Heart left ventricle (tissue), 13 donors: ENCODE measurements around the gene GRIN2A.

Source experiments
- POLR2A ChIP-seq, 2 donors: fragments of 450-650 bp; IDR thresholded peaks; one replicate each; pipeline ENCODE4 v1.6.1; 2017; ENCODE audit warnings: antibody characterized with exemption in 2 of 2, mild to moderate bottlenecking in 2 of 2, moderate library complexity in 2 of 2
- TF ChIP-seq, protein P1 (sequence below), 12 donors: fragments of 200-600 bp; sonication (generic) in 4 of 12; IDR thresholded peaks; one replicate each; pipeline versions ENCODE4 v1.5.0 to v1.8.0; 2018 to 2022; ENCODE audit warnings: antibody characterized with exemption in 12 of 12, mild to moderate bottlenecking in 5 of 12
- donor health status: ischemic (EF 13 %, LVEDD 7.1; RV severe dilation, severe dysfunction).
- donor health status: DM: no; HTN: yes; CAD: no.
- donor health status: DM: no; HTN: no; CAD: no.
- donor health status: ischemic (EF 25% LVEDD 6.9; RV normal size, moderate dysfunction).
- donor health status: ischemic (EF 25% LVEDD 5.7; RV mildly dilated, moderate dysfunction).
- donor health status: ischemic (EF 35%, LVEDD 5.7; RV mildly dilated, moderate dysfunction).
- donor health status: nonischemic (EF 11% LVEDD 7.7; RV severe dilation, severe dysfunction).
- donor health status: DM: yes; HTN: yes; CAD: no.
- donor health status: PGD.
- donor health status: ischemic (EF 29% LVEDD 5.4; RV normal size, mild dysfunction).
- donor health status: nonischemic (EF 23%, LVEDD 6.1; RV moderate dilation, normal function).

DNA sequence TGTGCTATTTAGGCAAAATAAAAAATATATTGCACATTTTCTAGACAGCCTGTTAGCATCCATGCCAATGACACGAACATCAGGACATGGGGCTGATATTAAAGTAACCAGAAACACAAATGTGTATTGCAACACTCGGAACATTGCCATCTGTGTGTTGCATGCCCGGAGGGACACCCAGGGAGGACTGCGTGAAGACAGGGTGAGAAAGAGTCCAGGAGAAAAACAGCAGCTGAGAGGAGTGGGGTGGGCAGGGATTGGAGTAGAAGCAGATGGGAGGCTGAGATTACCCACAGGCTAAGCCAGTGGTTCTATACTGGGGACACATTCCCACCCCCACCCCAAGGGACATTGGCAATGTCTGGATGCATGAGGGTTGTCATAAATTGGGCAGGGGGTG is 114.8 kb downstream of the GRIN2A start:
- TF ChIP-seq, protein P1, sequence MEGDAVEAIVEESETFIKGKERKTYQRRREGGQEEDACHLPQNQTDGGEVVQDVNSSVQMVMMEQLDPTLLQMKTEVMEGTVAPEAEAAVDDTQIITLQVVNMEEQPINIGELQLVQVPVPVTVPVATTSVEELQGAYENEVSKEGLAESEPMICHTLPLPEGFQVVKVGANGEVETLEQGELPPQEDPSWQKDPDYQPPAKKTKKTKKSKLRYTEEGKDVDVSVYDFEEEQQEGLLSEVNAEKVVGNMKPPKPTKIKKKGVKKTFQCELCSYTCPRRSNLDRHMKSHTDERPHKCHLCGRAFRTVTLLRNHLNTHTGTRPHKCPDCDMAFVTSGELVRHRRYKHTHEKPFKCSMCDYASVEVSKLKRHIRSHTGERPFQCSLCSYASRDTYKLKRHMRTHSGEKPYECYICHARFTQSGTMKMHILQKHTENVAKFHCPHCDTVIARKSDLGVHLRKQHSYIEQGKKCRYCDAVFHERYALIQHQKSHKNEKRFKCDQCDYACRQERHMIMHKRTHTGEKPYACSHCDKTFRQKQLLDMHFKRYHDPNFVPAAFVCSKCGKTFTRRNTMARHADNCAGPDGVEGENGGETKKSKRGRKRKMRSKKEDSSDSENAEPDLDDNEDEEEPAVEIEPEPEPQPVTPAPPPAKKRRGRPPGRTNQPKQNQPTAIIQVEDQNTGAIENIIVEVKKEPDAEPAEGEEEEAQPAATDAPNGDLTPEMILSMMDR (IDR thresholded peaks at IDR 0.05) = no peak
- TF ChIP-seq POLR2A (IDR thresholded peaks at IDR 0.05) = no peak
